Measurements from ENCODE around the gene ISM1.

Gene ISM1

DNA sequence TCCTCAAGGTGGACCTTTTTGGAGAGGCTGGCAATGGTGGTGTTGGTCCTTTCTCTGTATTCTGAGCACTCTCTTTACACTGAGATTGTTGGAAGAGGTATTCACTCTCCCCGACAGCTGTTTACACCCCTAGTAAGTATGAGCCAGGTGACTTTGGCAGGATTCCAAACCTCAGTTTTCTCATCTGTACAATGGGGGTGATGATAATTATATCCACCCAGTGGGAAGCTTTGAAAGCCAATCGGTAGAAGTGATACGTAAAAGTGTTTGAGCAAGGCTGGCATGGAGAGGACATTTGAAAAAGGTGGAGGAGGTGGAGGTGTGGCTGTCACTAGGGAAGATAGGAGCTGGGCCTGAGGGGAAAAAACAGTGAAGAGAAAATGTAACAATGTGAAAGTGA lies 35.5 kb downstream of the ISM1 start:
- no peak for DNase-seq

DNA sequence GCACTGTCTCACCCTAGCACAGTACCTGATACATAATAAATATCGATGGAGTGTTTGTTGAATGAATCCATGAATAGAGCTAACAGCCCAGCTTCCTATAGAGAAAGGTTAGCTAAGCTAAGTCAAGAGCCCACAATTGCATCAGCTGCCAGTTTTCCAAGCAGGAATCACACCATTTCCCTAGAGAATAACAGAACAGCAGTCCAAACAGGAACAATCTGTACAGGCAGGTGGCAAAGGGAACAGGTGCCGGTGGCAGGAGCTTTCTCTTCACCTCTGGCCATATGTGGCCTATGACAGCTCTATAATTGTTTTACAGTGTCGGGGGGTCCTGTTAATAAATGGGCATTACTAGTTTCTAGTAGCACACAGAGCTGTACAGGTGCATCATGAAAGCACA lies 38.8 kb downstream of the ISM1 start:
- DNase-seq = no peak

- no peak for DNase-seq
These were observed 39.7 kb downstream of the ISM1 start for GRCh38 chr20:13260650-13261279.

DNA sequence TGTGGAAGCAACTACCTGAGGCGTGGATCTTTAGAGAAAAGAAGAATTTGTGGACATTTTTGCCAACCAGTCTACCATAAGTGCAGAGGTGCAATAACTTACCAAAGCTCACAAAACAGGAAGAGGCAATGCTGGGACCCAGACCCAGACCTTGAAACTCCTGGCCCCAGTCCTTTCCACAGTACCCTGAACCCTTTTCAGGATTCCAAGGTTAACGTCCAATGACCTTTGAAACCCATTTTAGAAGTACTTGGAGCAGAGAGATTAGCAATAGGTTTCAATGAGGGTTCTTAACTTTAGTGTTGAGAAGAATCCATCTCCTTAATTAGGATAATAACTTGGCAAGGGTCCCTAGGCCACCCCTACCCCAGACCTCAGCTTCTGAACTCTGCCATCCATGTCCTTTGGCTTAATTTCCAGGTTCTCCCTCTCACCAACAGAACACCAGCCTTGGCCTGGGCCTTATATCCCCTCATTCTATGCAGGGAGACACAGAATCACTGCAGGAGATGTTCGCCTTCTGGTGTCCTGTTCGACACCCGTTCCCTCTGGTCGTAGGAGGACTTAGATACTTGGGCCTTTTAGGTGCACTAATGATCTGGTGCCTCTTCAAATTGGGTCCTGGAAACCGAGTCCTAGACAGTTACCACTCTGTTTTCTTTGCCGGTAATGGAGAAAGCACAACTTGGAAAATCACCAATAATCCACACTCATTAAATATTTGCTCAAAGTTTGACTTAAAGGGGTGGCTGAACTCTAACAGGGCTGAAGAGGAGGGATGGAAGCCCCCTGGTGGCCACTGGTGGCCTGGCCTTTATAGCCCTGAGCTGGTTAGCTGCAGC lies 40.6 kb downstream of the ISM1 start:
- peak; percentile 62 for DNase-seq

DNA sequence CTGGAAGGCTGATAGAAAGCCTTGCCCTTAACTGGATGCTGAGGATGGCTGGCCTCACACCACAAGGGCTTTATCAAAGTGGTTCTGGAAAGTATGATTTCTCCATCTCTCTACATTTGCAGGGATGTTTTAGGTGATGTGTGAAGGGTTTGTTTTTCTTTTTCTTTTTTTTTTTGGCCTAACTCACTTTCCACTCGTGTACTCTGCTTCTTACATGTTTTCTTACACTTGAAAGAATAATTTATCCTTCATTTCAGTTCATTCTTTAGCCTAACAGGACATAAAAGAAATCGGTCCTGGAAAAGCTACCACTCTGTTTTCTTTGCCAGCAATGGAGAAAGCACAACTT lies 41.2 kb downstream of the ISM1 start:
- no peak for DNase-seq

DNA sequence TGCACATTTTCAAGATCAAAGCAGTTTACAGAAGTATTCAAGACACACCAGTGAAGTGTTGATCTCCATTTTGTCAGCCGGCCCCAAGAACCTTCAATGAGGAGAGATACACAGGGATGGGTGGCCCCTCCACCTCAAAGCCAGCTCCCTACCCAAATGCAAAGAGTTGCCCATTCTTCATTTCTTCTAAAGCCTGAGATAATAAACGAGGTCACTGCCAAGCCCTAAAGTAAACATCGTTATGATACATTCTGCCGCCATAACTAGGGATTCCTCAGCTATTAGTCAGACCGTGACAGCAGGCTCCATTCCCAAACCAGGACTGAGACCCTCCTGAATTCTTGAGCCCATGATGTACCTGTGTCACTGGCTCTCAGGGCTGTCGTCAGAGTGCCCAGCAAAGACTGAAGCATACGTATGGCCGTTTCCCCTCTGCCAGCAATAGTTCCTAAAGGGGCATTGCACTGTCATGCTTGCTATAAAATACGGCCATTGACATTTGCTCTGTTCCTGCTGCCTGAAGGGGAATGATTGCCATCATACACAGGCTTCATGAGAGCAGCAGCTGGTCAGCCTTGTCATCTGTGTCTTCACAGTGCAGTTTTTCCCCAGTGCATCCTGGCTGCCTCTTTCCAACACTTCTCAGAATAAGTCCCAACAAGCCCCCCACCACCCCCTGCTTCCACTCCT lies 41.7 kb downstream of the ISM1 start:
- DNase-seq = no peak

DNA sequence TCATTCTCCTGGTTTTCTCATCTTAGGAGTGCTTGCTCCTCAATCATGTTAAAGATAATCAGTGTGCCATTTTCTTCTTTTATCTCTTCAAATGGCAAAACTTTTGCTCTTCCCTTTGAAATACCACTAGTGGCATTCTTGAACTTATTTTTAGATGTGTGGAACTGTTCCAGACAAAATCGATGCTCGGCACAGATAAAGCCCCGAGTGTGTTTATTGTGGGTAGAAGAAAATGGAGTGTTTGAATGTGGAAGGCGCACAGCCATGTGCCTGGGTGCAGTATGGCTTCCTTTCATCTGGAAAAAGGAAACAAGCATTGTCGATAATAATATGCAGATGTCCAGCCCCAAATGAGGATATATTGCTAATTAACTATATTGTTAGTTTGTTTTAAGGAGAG lies 42.4 kb downstream of the ISM1 start:
- DNase-seq = no peak

GRCh38 chr20:13264907-13265306 lies 43.8 kb downstream of the ISM1 start:
- DNase-seq = no peak

DNA sequence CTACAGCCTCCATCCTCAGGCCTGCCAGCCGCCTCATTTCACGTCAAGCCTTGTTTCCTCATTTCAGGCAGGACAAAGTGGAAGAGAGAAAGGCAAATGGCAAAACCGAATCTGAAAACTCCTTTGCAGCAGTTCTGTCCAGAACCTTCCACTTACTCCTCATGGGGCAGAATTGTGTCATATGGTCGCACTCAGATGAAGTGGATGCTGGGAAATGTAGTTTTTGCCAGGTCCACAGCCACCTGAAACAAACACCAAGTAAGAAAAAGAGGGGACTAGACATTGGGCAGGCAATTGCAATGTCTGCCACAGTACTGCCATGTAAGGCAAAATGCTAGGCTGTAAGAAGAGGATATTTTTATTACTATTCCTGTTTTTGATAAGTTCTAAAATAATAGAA lies 44.9 kb downstream of the ISM1 start:
- DNase-seq = no peak

GRCh38 chr20:13267231-13267630 lies 46.2 kb downstream of the ISM1 start:
- DNase-seq = no peak

- DNase-seq = no peak
These were observed 47.9 kb downstream of the ISM1 start for GRCh38 chr20:13268953-13269352.

DNA sequence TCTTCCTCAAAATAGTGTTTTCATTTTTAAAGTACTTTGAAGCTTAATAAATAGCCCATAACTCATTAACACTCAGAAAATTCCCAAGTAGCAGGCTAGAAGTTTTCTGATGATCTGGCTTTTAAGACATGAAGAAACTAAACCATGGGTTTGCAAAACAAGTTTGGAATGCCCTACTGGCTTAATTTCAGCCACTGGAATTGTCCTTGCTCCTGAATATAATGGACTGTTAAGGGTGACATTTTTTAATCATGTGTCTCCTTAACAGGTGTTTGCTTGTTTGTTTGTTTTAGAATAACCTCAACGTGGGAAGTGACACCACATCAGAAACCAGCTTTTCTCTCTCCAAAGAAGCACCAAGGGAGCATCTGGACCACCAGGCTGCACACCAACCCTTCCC lies 49.1 kb downstream of the ISM1 start:
- no peak for DNase-seq

GRCh38 chr20:13271098-13271497 lies 50.0 kb downstream of the ISM1 start:
- no peak for DNase-seq

DNA sequence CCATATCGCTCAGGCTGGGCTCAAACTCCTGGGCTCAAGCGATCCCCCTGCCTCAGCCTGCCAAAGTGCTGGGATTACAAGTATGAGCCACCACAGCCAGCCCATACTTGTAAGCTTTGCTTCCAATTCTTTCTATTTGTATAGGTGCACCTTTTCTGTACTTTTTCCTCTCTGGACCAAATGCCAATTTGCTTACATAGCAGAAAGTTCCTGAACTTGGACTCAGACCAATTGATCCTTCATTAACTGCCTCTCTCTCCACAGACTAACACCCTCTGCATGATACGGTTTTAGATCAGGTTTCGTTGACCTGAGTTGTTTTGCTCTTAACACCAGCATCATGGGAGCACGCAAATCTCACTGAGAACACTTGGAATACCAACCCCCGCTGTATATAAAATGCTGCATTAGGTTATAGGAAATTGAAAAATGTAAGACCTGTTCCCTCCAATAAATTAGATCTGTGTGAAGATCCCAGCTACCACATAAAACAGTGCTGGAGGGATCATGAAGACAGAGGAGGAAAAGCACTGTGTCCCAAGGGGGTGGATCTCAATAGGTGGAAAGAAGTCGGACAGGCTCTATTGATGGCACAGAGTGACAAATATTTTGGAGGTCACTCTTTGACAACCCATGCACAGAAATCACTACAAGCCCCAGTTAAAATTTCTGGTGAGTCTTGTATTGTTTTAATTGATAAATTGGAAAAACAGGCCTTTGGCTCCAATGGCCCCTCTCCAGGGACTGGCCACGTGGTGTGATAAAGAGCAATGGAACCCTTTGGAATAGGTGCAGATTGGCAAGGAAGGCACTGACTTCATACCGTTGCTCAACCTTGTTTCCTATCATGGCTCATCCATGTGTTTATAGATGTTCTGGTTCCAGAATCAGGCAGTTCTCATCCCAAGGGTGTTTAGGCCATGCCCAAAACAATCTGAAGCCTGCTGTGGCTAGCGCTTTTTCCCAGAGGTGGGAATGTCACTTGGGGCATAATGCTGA lies 51.2 kb downstream of the ISM1 start:
- no peak for DNase-seq

DNA sequence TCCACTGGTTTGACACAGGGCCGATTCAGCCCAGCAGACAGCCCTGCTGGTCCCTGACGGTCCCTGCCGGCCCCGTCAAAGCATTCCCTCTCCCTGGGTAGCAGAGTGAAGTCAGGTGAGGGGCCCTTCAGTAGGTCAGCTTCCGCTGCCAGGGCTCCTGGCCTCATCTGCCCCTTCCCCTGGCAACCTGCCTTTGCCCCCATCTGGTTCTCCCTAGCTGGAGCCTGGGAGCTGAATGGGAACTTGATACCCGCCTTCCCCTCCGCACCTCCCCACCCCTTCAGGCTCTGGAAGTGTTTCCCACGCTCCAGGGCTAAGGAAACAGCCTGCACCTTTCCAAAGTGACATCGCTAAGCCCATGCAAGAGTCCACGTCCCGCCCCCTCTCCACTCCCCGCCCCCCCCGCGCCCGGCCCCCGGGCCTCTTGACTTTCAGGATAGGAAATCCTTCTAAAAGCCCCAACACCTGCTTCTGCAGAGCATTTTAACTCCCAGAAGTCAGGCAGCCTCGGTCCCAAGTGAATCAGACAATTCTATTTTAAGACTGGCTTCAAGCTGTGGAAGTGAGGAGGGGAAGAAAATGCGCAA lies 53.3 kb downstream of the ISM1 start:
- no peak for DNase-seq

DNA sequence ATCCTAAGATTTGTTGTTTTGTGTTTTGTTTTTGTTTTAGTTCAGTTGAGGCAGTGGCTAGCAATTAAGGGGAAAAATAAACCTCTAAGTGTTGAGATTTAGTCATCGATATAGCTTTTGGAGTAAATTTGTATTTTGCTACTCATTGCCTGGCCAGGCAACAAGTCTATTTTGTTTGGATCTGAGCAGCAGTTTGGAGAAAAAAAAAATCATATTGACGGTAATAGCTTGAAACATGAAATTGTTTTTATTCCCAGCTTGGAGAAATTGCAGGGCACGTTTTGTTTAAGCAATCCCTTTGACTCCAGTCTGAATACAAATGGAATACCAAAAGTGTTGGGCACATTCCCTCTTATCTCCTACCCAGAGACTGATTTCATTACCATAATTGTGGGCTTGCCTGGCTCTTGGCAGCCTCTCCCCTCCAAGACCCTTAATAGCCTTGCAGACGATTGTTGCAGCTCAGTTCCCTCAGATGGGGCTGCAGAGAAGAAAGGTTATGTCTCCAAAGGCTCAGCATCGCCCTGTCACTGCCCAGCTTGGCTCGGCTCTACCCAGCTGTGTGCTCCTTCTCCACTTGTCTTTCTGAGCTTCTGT lies 56.0 kb downstream of the ISM1 start:
- DNase-seq = no peak

DNA sequence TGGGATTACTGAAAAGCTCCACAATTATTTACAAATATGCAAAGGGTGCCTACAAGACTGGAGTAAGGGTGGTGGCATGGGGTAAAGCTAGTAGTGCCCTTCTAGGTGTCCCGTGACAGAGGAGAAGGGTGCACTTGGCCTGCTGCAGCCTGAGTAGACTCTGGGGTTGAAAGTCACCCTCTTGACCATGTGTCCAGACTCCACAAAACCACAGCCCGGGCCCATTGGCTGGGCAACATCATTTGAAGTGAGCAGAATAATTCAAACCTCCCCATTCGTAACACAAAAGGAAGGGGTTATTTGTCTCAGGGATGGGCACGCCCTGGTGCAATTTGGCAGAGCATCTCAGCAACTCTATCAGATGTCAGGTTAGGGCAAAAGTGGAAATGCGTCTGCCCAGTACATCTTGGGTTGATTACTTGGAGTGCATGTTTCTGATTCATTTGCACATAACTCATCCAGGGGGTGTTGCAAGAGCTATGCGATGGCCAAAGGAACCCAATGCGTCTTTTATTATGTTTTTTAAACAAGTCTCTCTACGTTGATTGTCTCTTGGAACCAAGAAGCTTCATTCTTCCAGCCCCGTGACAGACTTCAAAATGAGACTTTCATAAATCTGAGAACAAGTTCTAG lies 56.7 kb downstream of the ISM1 start:
- no peak for DNase-seq

GRCh38 chr20:13278812-13279570 lies 57.9 kb downstream of the ISM1 start:
- no peak for DNase-seq

DNA sequence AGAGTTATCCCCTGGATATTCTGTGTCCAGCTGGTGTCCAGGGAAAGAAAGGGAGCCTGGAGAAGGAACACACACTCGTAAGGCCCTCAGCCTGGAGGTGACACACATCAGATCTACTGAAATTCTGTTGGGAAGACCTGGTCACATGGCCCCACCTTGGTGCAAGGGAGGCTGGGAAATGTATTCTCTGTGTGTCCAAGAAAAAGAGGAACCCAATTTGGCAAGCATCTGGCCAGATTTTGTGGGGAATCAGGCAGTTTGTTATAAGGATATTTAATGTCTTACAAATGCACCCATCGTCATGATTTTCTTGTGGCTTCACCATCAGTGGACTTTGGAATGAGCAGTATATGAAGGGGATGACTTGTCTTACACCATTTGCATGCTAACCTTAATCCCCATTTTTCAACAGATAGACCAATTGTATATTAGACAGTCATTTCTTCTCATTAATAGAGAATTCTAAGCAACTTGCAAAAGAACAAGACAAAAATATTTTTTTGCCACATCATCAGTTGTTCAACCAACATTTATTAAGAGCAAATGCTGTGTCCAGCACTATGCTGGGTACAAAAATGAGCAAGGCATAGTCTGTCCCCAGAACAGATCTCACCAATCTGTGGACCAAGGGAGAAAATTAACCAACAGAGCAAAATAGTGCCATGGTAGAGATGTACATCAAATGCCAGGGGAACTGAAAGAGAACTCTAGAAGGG lies 59.7 kb downstream of the ISM1 start:
- DNase-seq = no peak
